Measurements from ENCODE around the gene FAM221B.

GRCh38 chr9:35789541-35789940 lies 39.0 kb downstream of the FAM221B start:
- TF ChIP-seq CTCF (conservative IDR thresholded peaks at IDR 0.05; ENCODE audit: low read depth, low read length), result no peak
- TF ChIP-seq EZH2 (IDR thresholded peaks at IDR 0.05; ENCODE audit: borderline replicate concordance, low read depth, low read length, poor library complexity, severe bottlenecking), result no peak
